Measurements from ENCODE around the gene RNFT2.

The RNFT2 gene

GRCh38 chr12:116835484-116835883, 97.4 kb downstream of the RNFT2 start:
- DNase-seq (ENCODE audit: low spot score) = no peak

GRCh38 chr12:116837097-116837496, 99.0 kb downstream of the RNFT2 start:
- no peak for DNase-seq (ENCODE audit: low spot score)

- no peak for DNase-seq (ENCODE audit: low spot score)
Observed at GRCh38 chr12:116838365-116838764, 100.2 kb downstream of the RNFT2 start.

GRCh38 chr12:116839287-116839830, 101.2 kb downstream of the RNFT2 start:
- DNase-seq (ENCODE audit: low spot score) = no peak

- no peak for DNase-seq (ENCODE audit: low spot score)
Observed at GRCh38 chr12:116843085-116843484, 105.0 kb downstream of the RNFT2 start.

GRCh38 chr12:116849216-116849615, 111.1 kb downstream of the RNFT2 start:
- DNase-seq (ENCODE audit: low spot score) = no peak

GRCh38 chr12:116852303-116852702, 114.2 kb downstream of the RNFT2 start:
- no peak for DNase-seq (ENCODE audit: low spot score)

GRCh38 chr12:116853507-116853906, 115.4 kb downstream of the RNFT2 start:
- DNase-seq (ENCODE audit: low spot score) = no peak

- no peak for DNase-seq (ENCODE audit: low spot score)
Observed at GRCh38 chr12:116855744-116856470, 117.8 kb downstream of the RNFT2 start.

- no peak for DNase-seq (ENCODE audit: low spot score)
Observed at GRCh38 chr12:116856729-116857128, 118.6 kb downstream of the RNFT2 start.

- DNase-seq (ENCODE audit: low spot score) = no peak
Observed at GRCh38 chr12:116859079-116859478, 121.0 kb downstream of the RNFT2 start.

- no peak for DNase-seq (ENCODE audit: low spot score)
Observed at GRCh38 chr12:116860263-116860662, 122.1 kb downstream of the RNFT2 start.

- DNase-seq (ENCODE audit: low spot score) = no peak
Observed at GRCh38 chr12:116861320-116861719, 123.2 kb downstream of the RNFT2 start.

GRCh38 chr12:116862167-116862566, 124.1 kb downstream of the RNFT2 start:
- DNase-seq (ENCODE audit: low spot score) = no peak

GRCh38 chr12:116863275-116863767, 125.2 kb downstream of the RNFT2 start:
- DNase-seq (ENCODE audit: low spot score) = no peak

- DNase-seq (ENCODE audit: low spot score) = no peak
Observed at GRCh38 chr12:116864371-116865160, 126.5 kb downstream of the RNFT2 start.

- DNase-seq (ENCODE audit: low spot score) = no peak
Observed at GRCh38 chr12:116867523-116867922, 129.4 kb downstream of the RNFT2 start.

- no peak for DNase-seq (ENCODE audit: low spot score)
Observed at GRCh38 chr12:116870306-116870705, 132.2 kb downstream of the RNFT2 start.

- DNase-seq (ENCODE audit: low spot score) = no peak
Observed at GRCh38 chr12:116874324-116874995, 136.3 kb downstream of the RNFT2 start.

GRCh38 chr12:116876151-116876869, 138.2 kb downstream of the RNFT2 start:
- no peak for DNase-seq (ENCODE audit: low spot score)

- no peak for DNase-seq (ENCODE audit: low spot score)
Observed at GRCh38 chr12:116878567-116879508, 140.7 kb downstream of the RNFT2 start.
